Keratinocyte (primary cell): ENCODE data around the gene CFAP210. TPM values are rescaled to one million over a fixed set of nuclear protein-coding genes. Genes with fewer than 3 reads are reported as not detected.

Source experiments
- DNase-seq: peaks from one replicate; pipeline ENCODE4 v3.0.0-alpha.2; 2011; ENCODE audit warnings: low read depth, missing footprints, low spot score
- FAIRE-seq: peaks from 2 replicates; lab custom pipeline; 2011; peaks lifted over from hg19 to GRCh38; lab: Jason Lieb, UNC
- H2AFZ ChIP-seq: 2 replicates; pipeline ENCODE4 v1.6.0; 2012; ENCODE audit warnings: low read length, control low read depth, inconsistent platforms; ENCODE audit not compliant: control insufficient read depth
- H3K27ac ChIP-seq: 2 replicates; pipeline ENCODE4 v1.5.1; 2011; ENCODE audit warnings: low read length; ENCODE audit not compliant: control insufficient read depth, insufficient read depth
- H3K27me3 ChIP-seq: 3 replicates; pipeline ENCODE4 v1.6.0; 2011; ENCODE audit warnings: low read length; ENCODE audit not compliant: control insufficient read depth, insufficient read depth; ENCODE audit errors: extremely low read depth
- H3K36me3 ChIP-seq, 2 experiments: 2 replicates in 1 of 2; 3 replicates in 1 of 2; pipeline ENCODE4 v1.5.1; 2011; ENCODE audit warnings: low read length in 2 of 2, mild to moderate bottlenecking in 1 of 2; ENCODE audit not compliant: control insufficient read depth in 2 of 2, insufficient read depth in 2 of 2; ENCODE audit errors: extremely low read depth in 1 of 2
- H3K4me1 ChIP-seq: 3 replicates; pipeline ENCODE4 v1.5.1; 2011; ENCODE audit warnings: low read length; ENCODE audit not compliant: control insufficient read depth, insufficient read depth; ENCODE audit errors: extremely low read depth
- H3K4me2 ChIP-seq: 3 replicates; pipeline ENCODE4 v1.6.0; 2011; ENCODE audit warnings: low read depth, low read length; ENCODE audit not compliant: control insufficient read depth, insufficient read depth; ENCODE audit errors: extremely low read depth
- H3K4me3 ChIP-seq, 3 experiments: fragments of 200-600 bp in 1 of 3; sonication (generic) in 1 of 3; 2 replicates in 2 of 3; 3 replicates in 1 of 3; pipeline ENCODE4 v1.5.1; 2011 to 2016; ENCODE audit warnings: low read length in 3 of 3, mild to moderate bottlenecking in 3 of 3, control low read depth in 2 of 3, inconsistent platforms in 1 of 3, low read depth in 1 of 3, mixed read lengths in 1 of 3, mixed run types in 1 of 3, moderate library complexity in 1 of 3; ENCODE audit not compliant: control insufficient read depth in 2 of 3, insufficient read depth in 2 of 3; ENCODE audit errors: extremely low read depth in 1 of 3
- H3K79me2 ChIP-seq: 2 replicates; pipeline ENCODE4 v1.6.0; 2012; ENCODE audit warnings: low read length; ENCODE audit not compliant: control insufficient read depth, insufficient read depth
- H3K9ac ChIP-seq: 3 replicates; pipeline ENCODE4 v1.6.0; 2011; ENCODE audit warnings: low read length; ENCODE audit not compliant: control insufficient read depth, insufficient read depth; ENCODE audit errors: extremely low read depth
- H3K9me1 ChIP-seq: 3 replicates; pipeline ENCODE4 v1.6.0; 2011; ENCODE audit warnings: low read length; ENCODE audit not compliant: control insufficient read depth, insufficient read depth; ENCODE audit errors: extremely low read depth
- H3K9me3 ChIP-seq: 2 replicates; pipeline ENCODE4 v1.5.1; 2012; ENCODE audit warnings: low read depth, low read length; ENCODE audit not compliant: control insufficient read depth
- H4K20me1 ChIP-seq: 3 replicates; pipeline ENCODE4 v1.6.0; 2011; ENCODE audit warnings: low read length; ENCODE audit not compliant: control insufficient read depth, insufficient read depth; ENCODE audit errors: extremely low read depth
- CTCF ChIP-seq, 3 experiments: IDR thresholded peaks in 1 of 3; conservative IDR thresholded peaks in 1 of 3; optimal IDR thresholded peaks in 1 of 3; 2 replicates in 2 of 3; 3 replicates in 1 of 3; pipeline versions ENCODE3 to v1.5.1; 2011; ENCODE audit warnings: low read length in 3 of 3, mild to moderate bottlenecking in 3 of 3, moderate library complexity in 2 of 3, control low read depth in 1 of 3, inconsistent platforms in 1 of 3; ENCODE audit not compliant: insufficient read depth in 2 of 3; ENCODE audit errors: extremely low read depth in 1 of 3
- EZH2 ChIP-seq: IDR thresholded peaks from one replicate; pipeline ENCODE4 v1.6.1; 2012; ENCODE audit warnings: inconsistent platforms, mild to moderate bottlenecking, low read length, moderate library complexity
- dilution Hi-C: fragments of 300-500 bp; cut with MboI; formaldehyde crosslinking; loops from one replicate; pipeline ENCODE4 v1.7.0; 2020; ENCODE audit warnings: low sequenced_read_pairs; ENCODE audit not compliant: extremely low pct_ligation_motif_present
- polyA plus RNA-seq, 5 experiments: library from polyadenylated mRNA; depleted of rRNA in 3 of 5; stranded (reverse) in 3 of 5; stranded (forward) in 1 of 5; unstranded in 1 of 5; fragments of >200 nt; gene quantifications; 1 replicate in 1 of 5; 2 replicates in 3 of 5; 3 replicates in 1 of 5; pipeline versions ENCODE4 v1.2.1 to v1.2.3, GENCODE V29; 2011 to 2012; ENCODE audit warnings: missing spikeins in 2 of 5, low read depth in 1 of 5, low replicate concordance in 1 of 5

Gene CFAP210
- polyA plus RNA-seq, 1 donor (not counting 4 experiments of a cell fraction or from before 2014, with no cell fraction given), result 0.30 TPM

GRCh38 chr2:169716938-169717690 lies 22.9 kb upstream of the CFAP210 start:
- H3K36me3 ChIP-seq, result no peaks in the 10 kb centered on the region
- no peak for FAIRE-seq
- no peak overlapping the region for H3K27ac ChIP-seq
- H3K4me2 ChIP-seq, result no peak overlapping the region
- DNase-seq, result no peak
- no peak overlapping the region for H2AFZ ChIP-seq
- H3K27me3 ChIP-seq, result no peaks in the 10 kb centered on the region
- no peak overlapping the region for H3K9ac ChIP-seq
- no peak for TF ChIP-seq EZH2
- no peak for TF ChIP-seq CTCF (optimal IDR thresholded peaks at IDR 0.05 in 1 of 3, IDR thresholded peaks at IDR 0.05 in 1 of 3, conservative IDR thresholded peaks at IDR 0.05 in 1 of 3; ENCODE audit: extremely low read depth in 1 of 3, insufficient read depth in 2 of 3, low read length in 3 of 3)
- no peaks in the 10 kb centered on the region for H3K79me2 ChIP-seq
- peaks cover 3% of the 10 kb centered on the region for H3K4me1 ChIP-seq
- H3K9me1 ChIP-seq, result no peaks in the 10 kb centered on the region
- no peak overlapping the region for H3K4me3 ChIP-seq
- no peaks in the 10 kb centered on the region for H4K20me1 ChIP-seq
- no peaks in the 10 kb centered on the region for H3K9me3 ChIP-seq
- dilution Hi-C loops, result no loop called here

DNA sequence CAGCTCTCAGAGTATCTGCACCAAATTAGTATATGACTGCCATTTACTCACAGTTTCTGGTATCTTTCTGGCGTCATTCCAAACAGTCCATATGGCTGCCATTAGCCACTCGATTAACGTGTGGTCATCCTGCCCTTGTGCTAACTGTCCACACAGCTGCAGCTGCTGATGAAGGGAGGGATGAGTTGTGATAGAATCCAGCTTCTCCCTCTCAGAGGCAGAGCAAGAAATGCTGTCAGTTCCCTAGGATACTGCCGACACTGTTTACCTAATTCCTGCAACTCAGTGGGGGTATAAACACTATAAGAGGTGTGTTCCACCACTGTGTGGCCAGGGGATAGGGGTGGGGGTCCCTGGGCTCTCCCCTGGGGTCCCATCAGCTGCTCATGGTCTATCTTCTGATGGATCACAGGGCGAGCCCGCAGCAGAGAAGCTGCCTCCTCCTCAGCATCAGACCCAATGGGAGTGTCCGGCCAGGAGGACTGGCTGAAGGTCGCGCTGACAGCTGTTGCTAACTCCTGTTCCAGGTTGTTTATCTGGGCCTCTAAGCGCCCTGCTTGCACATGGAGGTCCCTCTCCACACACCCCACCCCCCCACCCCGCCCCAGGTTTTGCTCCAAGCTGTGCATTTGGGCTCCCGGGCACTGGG lies 22.2 kb upstream of the CFAP210 start:
- Histone ChIP-seq H4K20me1 (no peaks in the 10 kb centered on the region), H3K4me2 (no peak overlapping the region)

More for the DNA sequence above, 22.2 kb upstream of the CFAP210 start:
- FAIRE-seq (no peak), DNase-seq (no peak)
- dilution Hi-C loops, result no loop called here
- Histone ChIP-seq H2AFZ (no peak overlapping the region), H3K27ac (no peak overlapping the region), H3K9ac (no peak overlapping the region), H3K4me1 (peaks cover 3% of the 10 kb centered on the region), H3K4me3 (no peak overlapping the region), H3K79me2 (no peaks in the 10 kb centered on the region), H3K9me1 (no peaks in the 10 kb centered on the region), H3K9me3 (no peaks in the 10 kb centered on the region), H3K36me3 (no peaks in the 10 kb centered on the region), H3K27me3 (no peaks in the 10 kb centered on the region)
- TF ChIP-seq CTCF (optimal IDR thresholded peaks at IDR 0.05 in 1 of 3, IDR thresholded peaks at IDR 0.05 in 1 of 3, conservative IDR thresholded peaks at IDR 0.05 in 1 of 3; ENCODE audit: extremely low read depth in 1 of 3, insufficient read depth in 2 of 3, low read length in 3 of 3) (no peak), EZH2 (no peak)
